HFF-Myc (cell line): ENCODE data around the gene UROC1.

Source experiments
- DNase-seq: peaks from one replicate; pipeline ENCODE4 v3.0.0-alpha.2; 2011; ENCODE audit warnings: low read depth; ENCODE audit errors: extremely low read depth
- H3K4me3 ChIP-seq: replicated peaks from 2 replicates; pipeline ENCODE4 v1.5.1; 2011; ENCODE audit warnings: low read depth, mild to moderate bottlenecking, control low read depth, low read length
- CTCF ChIP-seq: IDR thresholded peaks from 2 replicates; pipeline ENCODE4 v1.5.1; 2012; ENCODE audit warnings: mild to moderate bottlenecking, low read depth, low read length, control low read depth; ENCODE audit errors: missing control alignments

Gene UROC1

GRCh38 chr3:126525853-126526667 lies 8.5 kb upstream of the UROC1 start:
- DNase-seq = no peak
- no peak overlapping the region for H3K4me3 ChIP-seq
- no peak for TF ChIP-seq CTCF

GRCh38 chr3:126525091-126525852 lies 7.7 kb upstream of the UROC1 start:
- no peak for TF ChIP-seq CTCF
- H3K4me3 ChIP-seq = no peak overlapping the region

GRCh38 chr3:126524429-126524988 lies 6.9 kb upstream of the UROC1 start:
- no peak for TF ChIP-seq CTCF
- H3K4me3 ChIP-seq = peak overlapping the region; percentile 20
- DNase-seq = no peak

More at GRCh38 chr3:126525091-126525852, 7.7 kb upstream of the UROC1 start:
- DNase-seq = no peak

- no peak for DNase-seq
- TF ChIP-seq CTCF = no peak
- peak within 1 kb of the TSS; percentile 20 for H3K4me3 ChIP-seq
These were observed 6.3 kb upstream of the UROC1 start, which contains the start of gene CHST13 for GRCh38 chr3:126523745-126524428. Gene CHST13, plus strand, starts transcription at chr3:126524155. Its CDS starts 178 bp downstream, at chr3:126524333.

- DNase-seq = peak; percentile 16
- no peak overlapping the region for H3K4me3 ChIP-seq
- TF ChIP-seq CTCF = peak; percentile 86
These were observed 4.8 kb upstream of the UROC1 start for GRCh38 chr3:126522363-126522788.

- no peak for DNase-seq
- no peak overlapping the region for H3K4me3 ChIP-seq
- no peak for TF ChIP-seq CTCF
These were observed 3.7 kb upstream of the UROC1 start for GRCh38 chr3:126521122-126521891.
